ENCODE data around the gene CD209. TPM values are rescaled to one million over a fixed set of nuclear protein-coding genes. Genes with fewer than 3 reads are reported as not detected.
"Not testable (repeated sequence)": the region's sequence is repeated elsewhere in the genome, so short reads cannot be mapped to it uniquely, and the experiment has no call there.

Gene CD209
- total RNA-seq, 2 donors from 2014 or later = not detected

DNA sequence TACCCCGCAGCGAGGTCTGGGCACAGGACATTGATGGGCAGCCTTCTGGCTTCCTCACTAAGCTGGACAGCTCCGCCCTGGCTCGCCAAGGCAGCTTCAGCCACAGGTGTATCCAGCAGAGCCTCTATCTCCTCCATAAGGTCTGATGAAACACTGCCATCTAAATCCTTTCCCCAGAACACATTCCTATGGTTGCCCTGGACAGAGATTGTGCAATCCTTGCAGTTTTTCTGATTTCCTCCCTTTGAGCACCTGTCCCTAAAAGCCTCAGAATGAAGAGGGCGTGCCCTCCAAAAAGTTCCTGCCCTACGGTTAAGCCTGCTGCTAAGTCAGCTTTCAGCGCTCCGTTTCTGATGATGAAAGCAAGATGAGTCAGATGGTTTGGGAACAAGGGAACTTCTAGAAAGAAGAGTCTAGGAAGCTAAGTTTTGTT, 36.7 kb upstream of the CD209 start:
- peaks cover 4% of the 10 kb centered on the region for H3K36me3 Mint-ChIP-seq (ENCODE audit: low read depth)
- no peak overlapping the region for H3K27ac Mint-ChIP-seq
- no peak overlapping the region for H3K4me3 Mint-ChIP-seq
- H3K9me3 ChIP-seq (ENCODE audit: control insufficient read depth, low read length, poor library complexity, severe bottlenecking) = no peaks in the 10 kb centered on the region
- H3K4me1 Mint-ChIP-seq = peaks cover 2% of the 10 kb centered on the region
- no peak for ATAC-seq
- no peak for DNase-seq
- peaks cover 38% of the 10 kb centered on the region for H3K27me3 Mint-ChIP-seq

DNA sequence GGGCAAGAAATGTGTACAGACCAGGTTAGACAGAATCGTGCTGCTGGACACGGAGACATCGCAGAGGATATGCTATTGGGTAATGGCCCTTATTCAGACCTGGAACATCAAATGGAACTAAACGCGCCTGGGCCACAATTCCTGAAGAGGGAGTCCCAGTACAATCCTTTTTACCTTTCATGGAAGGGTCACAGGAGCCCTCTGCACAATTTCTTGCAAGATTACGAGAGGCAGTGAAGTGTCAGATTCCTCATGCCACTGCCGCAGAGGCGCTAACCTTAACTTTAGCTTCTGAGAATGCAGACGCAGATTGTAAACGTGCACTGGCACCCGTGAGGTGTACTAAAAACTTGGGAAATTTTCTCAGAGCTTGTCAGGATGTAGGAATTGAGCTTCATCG, 33.8 kb upstream of the CD209 start:
- ATAC-seq = no peak
- H3K27ac Mint-ChIP-seq = no peak overlapping the region
- DNase-seq = no peak
- no peaks in the 10 kb centered on the region for H3K9me3 ChIP-seq (ENCODE audit: control insufficient read depth, low read length, poor library complexity, severe bottlenecking)
- peaks cover 2% of the 10 kb centered on the region for H3K4me1 Mint-ChIP-seq
- H3K36me3 Mint-ChIP-seq (ENCODE audit: low read depth) = peaks cover 4% of the 10 kb centered on the region
- H3K4me3 Mint-ChIP-seq = no peak overlapping the region
- peaks cover 24% of the 10 kb centered on the region for H3K27me3 Mint-ChIP-seq

DNA sequence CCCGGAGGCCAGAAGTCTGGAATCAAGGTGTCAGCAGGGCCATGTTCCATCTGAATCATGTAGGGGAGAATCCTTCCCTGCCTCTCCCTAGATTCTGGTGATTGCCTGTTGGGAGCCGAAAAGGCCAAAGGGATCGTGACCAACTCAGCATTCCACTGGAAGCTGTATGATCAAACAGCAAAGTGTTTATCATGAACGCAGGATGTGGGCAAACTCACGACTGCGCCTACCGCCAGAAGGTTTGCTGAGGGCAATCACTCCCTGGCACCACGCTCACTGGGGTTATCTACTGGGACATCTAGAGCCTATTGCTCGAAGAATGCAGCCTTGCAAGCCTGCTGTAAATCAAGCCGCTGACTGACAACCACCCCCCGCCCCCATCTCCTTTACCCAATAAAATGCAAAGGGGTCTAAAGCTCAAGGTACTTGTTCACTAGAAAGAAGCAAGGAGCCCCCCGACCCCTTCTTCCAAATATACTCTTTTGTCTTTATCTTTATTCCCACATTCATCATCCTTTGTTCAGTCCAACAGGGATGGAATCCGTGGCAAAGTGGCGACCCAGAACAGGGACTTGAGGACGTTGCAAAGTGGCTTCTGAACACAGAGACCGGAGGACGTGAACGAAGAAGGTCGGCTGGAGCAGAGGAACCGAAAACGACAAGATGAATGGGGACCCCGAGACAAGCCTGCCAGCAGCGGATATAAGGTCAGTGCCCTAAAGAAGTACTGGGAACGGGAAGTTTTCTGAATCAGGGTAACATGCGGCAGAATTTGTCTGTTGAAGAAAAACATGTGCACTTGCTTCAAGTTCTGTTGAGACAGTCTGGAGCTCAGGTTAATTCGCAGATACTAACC, 32.5 kb upstream of the CD209 start:
- no peak for DNase-seq
- H3K36me3 Mint-ChIP-seq (ENCODE audit: low read depth) = peaks cover 4% of the 10 kb centered on the region

DNA sequence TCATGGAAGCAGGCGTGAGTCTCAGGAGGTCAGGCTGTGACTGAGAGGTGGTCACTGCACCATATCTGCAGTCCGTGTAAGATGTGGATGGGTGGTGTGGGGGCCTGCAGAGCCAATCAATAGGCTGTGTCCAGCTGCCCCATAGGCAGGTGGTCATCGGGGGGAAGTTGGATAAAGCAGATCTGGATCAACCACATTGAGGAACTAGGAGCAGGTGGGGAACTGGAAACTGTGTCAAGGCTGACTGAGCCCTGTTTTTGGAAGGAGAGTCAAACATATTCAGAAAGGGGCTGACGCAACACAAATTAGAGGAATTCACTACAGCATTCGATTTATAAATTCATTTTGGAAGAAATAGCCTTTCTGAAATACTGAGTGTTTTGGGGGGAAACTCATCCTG, 30.7 kb upstream of the CD209 start:
- Mint-ChIP-seq H3K27me3 (peaks cover 14% of the 10 kb centered on the region), H3K36me3 (ENCODE audit: low read depth) (peaks cover 2% of the 10 kb centered on the region), H3K27ac (no peak overlapping the region), H3K4me3 (no peak overlapping the region), H3K4me1 (peaks cover 2% of the 10 kb centered on the region)
- no peaks in the 10 kb centered on the region for H3K9me3 ChIP-seq (ENCODE audit: control insufficient read depth, low read length, poor library complexity, severe bottlenecking)
- no peak for ATAC-seq
- no peak for DNase-seq

More for the DNA sequence above, 32.5 kb upstream of the CD209 start:
- H3K9me3 ChIP-seq (ENCODE audit: control insufficient read depth, low read length, poor library complexity, severe bottlenecking) = no peaks in the 10 kb centered on the region
- ATAC-seq = no peak
- Mint-ChIP-seq H3K27me3 (peaks cover 24% of the 10 kb centered on the region), H3K4me1 (peaks cover 2% of the 10 kb centered on the region), H3K27ac (no peak overlapping the region), H3K4me3 (no peak overlapping the region)

DNA sequence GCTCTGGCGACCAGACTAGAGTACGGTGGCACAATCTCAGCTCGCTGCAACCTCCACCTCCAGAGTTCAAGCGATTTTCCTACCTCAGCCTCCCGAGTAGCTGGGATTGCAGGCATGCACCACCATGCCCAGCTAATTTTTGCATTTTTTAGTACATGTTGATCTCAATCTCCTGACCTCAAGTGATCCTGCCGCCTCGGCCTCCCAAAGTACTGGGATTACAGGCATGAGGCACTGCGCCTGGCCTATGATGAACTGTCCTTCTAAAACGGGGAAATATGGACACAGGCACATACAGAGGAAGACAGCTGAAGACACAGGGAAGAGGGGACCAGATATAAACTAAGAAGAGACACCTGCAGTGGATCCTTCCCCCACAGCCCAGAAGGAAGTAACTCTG, 28.4 kb upstream of the CD209 start:
- no peak overlapping the region for H3K4me3 Mint-ChIP-seq
- no peak for ATAC-seq
- H3K27me3 Mint-ChIP-seq = peaks cover 1% of the 10 kb centered on the region
- H3K36me3 Mint-ChIP-seq (ENCODE audit: low read depth) = peaks cover 2% of the 10 kb centered on the region
- no peak overlapping the region for H3K27ac Mint-ChIP-seq
- DNase-seq = no peak
- no peaks in the 10 kb centered on the region for H3K9me3 ChIP-seq (ENCODE audit: control insufficient read depth, low read length, poor library complexity, severe bottlenecking)
- peaks cover 7% of the 10 kb centered on the region for H3K4me1 Mint-ChIP-seq

DNA sequence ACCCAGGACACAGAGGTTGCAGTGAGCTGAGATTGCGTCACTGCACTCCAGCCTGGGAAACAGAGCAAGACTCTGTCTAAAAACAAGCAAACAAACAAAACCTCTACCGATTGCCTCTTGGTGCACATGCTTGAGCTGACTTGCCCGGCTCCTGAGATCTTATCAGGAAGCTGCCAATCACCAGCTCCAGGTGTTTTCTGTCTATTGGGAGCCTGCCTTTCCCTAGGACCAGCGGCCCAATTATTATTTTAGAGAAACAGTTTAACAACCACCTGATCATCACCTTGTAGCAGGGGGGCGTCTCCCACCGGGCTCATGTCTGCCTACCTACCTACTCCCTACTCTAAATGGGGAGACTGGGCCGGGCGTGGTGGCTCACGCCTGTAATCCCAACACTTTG, 26.5 kb upstream of the CD209 start:
- DNase-seq = no peak
- no peak for ATAC-seq
- no peaks in the 10 kb centered on the region for H3K9me3 ChIP-seq (ENCODE audit: control insufficient read depth, low read length, poor library complexity, severe bottlenecking)

DNA sequence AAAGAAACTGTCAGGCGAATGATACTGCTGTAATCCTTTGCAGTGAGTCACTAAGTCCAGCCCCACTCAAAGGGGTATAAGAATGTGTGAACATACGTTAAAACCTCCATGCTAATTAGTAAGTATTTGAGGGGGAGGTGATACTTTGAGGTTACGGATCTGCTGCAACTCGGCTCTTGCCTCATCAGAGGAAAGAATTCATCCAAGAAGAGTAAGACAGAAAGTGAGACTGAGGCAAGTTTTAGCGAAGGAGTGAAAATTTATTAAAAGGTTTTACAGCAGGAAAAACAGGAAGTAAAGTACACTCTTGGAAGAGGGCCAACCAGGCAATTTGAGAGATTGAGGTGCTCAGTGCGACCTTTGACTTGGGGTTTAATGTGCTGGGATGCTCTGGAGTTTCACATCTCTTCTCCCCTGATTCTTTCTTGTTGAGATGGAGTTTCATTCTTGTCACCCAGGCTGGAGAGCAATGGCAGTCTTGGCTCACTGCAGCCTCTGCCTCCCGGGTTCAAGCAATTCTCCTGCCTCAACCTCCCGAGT, 25.5 kb upstream of the CD209 start:
- H3K36me3 Mint-ChIP-seq (ENCODE audit: low read depth) = peaks cover 2% of the 10 kb centered on the region
- H3K9me3 ChIP-seq (ENCODE audit: control insufficient read depth, low read length, poor library complexity, severe bottlenecking) = no peaks in the 10 kb centered on the region
- peaks cover 7% of the 10 kb centered on the region for H3K4me1 Mint-ChIP-seq
- ATAC-seq = peak; percentile 49
- H3K4me3 Mint-ChIP-seq = peak overlapping the region; percentile 68
- H3K27ac Mint-ChIP-seq = peak overlapping the region; percentile 79
- DNase-seq = no peak
- peaks cover 8% of the 10 kb centered on the region for H3K27me3 Mint-ChIP-seq

More for the DNA sequence above, 26.5 kb upstream of the CD209 start:
- no peak overlapping the region for H3K4me3 Mint-ChIP-seq
- H3K36me3 Mint-ChIP-seq (ENCODE audit: low read depth) = peaks cover 2% of the 10 kb centered on the region
- H3K27ac Mint-ChIP-seq = no peak overlapping the region
- H3K27me3 Mint-ChIP-seq = no peaks in the 10 kb centered on the region
- peaks cover 7% of the 10 kb centered on the region for H3K4me1 Mint-ChIP-seq

DNA sequence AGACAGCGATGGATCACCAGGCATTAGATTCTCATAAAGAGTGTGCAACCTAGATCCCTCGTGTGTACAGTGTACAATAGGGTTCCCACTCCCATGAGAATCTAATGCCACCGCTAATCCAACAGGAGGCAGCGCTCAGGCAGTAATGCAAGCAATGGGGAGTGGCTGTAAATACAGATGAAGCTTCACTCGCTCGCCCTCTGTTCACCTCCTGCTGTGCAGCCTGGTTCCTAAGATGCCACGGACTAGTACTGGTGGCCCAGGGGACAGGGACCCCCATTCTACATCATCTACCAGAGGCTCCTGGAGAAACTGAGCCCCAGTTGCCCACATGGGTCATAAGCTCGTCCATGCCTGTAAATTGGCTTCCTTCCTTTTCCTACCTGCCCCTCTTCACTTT, 23.7 kb upstream of the CD209 start:
- no peak for ATAC-seq
- H3K4me1 Mint-ChIP-seq = peaks cover 7% of the 10 kb centered on the region
- peaks cover 4% of the 10 kb centered on the region for H3K36me3 Mint-ChIP-seq (ENCODE audit: low read depth)
- peaks cover 19% of the 10 kb centered on the region for H3K27me3 Mint-ChIP-seq
- no peak for DNase-seq
- H3K4me3 Mint-ChIP-seq = no peak overlapping the region
- H3K27ac Mint-ChIP-seq = no peak overlapping the region
- H3K9me3 ChIP-seq (ENCODE audit: control insufficient read depth, low read length, poor library complexity, severe bottlenecking) = no peaks in the 10 kb centered on the region

DNA sequence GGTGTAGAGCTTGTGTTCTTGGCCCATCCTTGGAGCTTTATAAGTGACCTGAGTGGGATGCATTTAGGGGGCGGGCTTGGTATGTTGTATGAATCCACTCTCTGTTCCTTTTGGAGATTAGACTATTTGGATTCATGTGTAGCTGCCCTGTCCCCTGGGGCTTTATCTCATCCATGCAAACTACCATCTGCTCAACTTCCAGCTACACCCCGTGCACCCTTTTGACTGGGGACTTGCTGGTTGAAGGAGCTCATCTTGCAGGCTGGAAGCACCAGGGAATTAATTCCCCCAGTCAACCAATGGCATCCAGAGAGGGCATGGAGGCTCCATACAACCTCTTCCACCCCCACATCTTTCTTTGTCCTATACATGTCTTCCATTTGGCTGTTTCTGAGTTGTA, 21.8 kb upstream of the CD209 start:
- H3K27ac Mint-ChIP-seq = no peak overlapping the region
- H3K4me1 Mint-ChIP-seq = peaks cover 7% of the 10 kb centered on the region
- ATAC-seq (no peak), DNase-seq (no peak)
- peaks cover 19% of the 10 kb centered on the region for H3K27me3 Mint-ChIP-seq
- no peak overlapping the region for H3K4me3 Mint-ChIP-seq
- peaks cover 4% of the 10 kb centered on the region for H3K36me3 Mint-ChIP-seq (ENCODE audit: low read depth)
- H3K9me3 ChIP-seq (ENCODE audit: control insufficient read depth, low read length, poor library complexity, severe bottlenecking) = no peaks in the 10 kb centered on the region

DNA sequence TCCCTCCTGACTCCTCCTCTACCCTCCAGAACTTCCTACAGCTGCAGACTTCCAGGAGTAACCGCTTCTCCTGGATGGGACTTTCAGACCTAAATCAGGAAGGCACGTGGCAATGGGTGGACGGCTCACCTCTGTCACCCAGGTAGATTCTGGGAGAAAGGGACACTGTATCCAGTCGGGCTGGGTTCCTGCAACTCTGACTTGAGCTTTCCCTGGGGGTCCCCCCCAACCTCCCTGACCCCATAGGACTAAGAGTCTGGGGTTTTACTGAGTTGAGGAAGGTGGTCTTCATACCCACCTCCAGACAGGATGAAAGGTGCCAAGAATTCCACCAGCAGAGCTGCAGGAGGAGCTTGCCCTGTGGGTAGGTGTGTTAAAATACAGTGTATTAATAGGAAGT, 20.2 kb upstream of the CD209 start:
- H3K9me3 ChIP-seq (ENCODE audit: control insufficient read depth, low read length, poor library complexity, severe bottlenecking) = no peaks in the 10 kb centered on the region
- ATAC-seq = no peak
- Mint-ChIP-seq H3K4me3 (no peak overlapping the region), H3K27me3 (peaks cover 25% of the 10 kb centered on the region), H3K36me3 (ENCODE audit: low read depth) (peaks cover 5% of the 10 kb centered on the region), H3K4me1 (peaks cover 6% of the 10 kb centered on the region), H3K27ac (no peak overlapping the region)
- no peak for DNase-seq

DNA sequence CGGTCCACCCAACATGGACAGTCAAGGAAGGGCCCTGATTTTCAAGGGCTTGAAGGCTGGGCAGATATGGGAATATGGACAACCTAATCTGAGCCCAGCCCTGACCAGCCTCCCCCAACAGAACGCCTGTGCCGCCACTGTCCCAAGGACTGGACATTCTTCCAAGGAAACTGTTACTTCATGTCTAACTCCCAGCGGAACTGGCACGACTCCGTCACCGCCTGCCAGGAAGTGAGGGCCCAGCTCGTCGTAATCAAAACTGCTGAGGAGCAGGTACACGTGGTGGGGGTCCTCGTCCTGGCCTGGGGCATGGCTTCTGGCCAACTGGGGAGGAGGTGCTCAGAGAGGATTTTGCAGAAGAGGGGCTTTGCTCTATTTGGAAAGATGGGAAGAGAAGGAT, 19.2 kb upstream of the CD209 start:
- peak overlapping the region; percentile 37 for H3K27ac Mint-ChIP-seq
- peaks cover 5% of the 10 kb centered on the region for H3K4me1 Mint-ChIP-seq

DNA sequence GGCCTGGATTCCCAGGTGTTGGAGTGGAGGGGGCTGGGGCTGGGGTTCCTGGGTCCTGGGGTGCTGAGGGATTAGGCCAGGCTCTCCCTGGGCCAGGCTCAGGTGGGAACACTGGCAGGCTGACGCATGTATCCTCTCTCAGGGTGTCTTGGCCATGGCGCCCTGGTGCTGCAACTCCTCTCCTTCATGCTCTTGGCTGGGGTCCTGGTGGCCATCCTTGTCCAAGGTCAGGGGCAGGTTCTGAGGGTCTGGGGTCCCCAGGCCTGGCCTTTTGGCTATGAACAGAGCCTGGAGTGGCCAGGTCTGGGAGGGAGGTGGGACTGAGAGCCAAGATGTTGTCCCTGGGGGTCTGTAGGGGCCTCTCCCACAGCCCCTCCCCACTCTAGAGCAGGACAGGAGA, 17.7 kb upstream of the CD209 start:
- H3K27me3 Mint-ChIP-seq = peaks cover 25% of the 10 kb centered on the region
- not testable (repeated sequence) for H3K36me3 Mint-ChIP-seq (ENCODE audit: low read depth); H3K27ac Mint-ChIP-seq; H3K9me3 ChIP-seq (ENCODE audit: control insufficient read depth, low read length, poor library complexity, severe bottlenecking); DNase-seq; H3K4me3 Mint-ChIP-seq; ATAC-seq; H3K4me1 Mint-ChIP-seq

More for the DNA sequence above, 19.2 kb upstream of the CD209 start:
- no peaks in the 10 kb centered on the region for H3K9me3 ChIP-seq (ENCODE audit: control insufficient read depth, low read length, poor library complexity, severe bottlenecking)
- ATAC-seq = no peak
- H3K27me3 Mint-ChIP-seq = peaks cover 25% of the 10 kb centered on the region
- DNase-seq = no peak
- no peak overlapping the region for H3K4me3 Mint-ChIP-seq
- H3K36me3 Mint-ChIP-seq (ENCODE audit: low read depth) = peaks cover 5% of the 10 kb centered on the region

DNA sequence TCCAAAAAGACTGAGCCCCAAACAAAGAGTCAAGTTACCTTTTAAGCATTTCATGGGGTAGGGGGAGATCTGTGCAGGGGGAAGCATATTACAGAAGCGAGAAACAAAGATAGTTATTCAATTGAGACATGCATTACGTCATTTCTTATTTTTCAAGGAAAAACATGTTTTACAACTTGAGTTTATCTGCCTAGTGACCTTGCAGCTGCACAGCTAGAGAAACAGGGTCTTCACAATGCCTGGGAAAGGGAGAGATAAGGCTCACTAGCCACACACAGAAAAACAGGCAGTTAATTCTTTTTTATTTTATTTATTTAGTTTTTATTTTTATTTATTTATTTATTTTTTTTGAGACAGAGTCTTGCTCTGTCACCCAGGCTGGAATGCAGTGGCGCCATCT, 16.8 kb upstream of the CD209 start:
- H3K27me3 Mint-ChIP-seq = peaks cover 25% of the 10 kb centered on the region
- not testable (repeated sequence) for H3K27ac Mint-ChIP-seq; ATAC-seq; DNase-seq; H3K9me3 ChIP-seq (ENCODE audit: control insufficient read depth, low read length, poor library complexity, severe bottlenecking); H3K4me1 Mint-ChIP-seq; H3K36me3 Mint-ChIP-seq (ENCODE audit: low read depth); H3K4me3 Mint-ChIP-seq

DNA sequence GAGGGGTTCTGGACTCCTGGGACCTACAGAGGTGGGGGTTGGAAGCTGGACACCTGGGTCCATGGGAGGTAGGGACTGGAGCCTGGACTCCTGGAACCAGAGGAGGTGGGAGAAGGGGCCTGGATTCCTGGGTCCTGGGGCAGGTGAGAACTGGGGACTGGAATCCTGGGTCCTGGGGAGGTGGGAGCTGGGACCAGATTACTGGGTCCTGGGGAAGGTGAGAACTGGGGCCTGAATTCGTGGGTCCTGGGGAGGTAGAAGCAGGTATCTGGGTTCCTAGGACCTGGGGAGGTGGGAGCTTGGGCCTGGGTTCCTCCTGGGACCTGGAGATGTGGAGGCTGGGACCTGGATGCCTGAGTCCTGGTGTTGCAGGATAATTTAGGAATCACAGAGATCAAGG, 16.4 kb upstream of the CD209 start:
- peaks cover 5% of the 10 kb centered on the region for H3K36me3 Mint-ChIP-seq (ENCODE audit: low read depth)
- H3K27ac Mint-ChIP-seq = peak overlapping the region; percentile 46
- ATAC-seq (no peak), DNase-seq (no peak)
- H3K4me1 Mint-ChIP-seq = peaks cover 5% of the 10 kb centered on the region
- H3K9me3 ChIP-seq (ENCODE audit: control insufficient read depth, low read length, poor library complexity, severe bottlenecking) = peaks cover 5% of the 10 kb centered on the region
- H3K27me3 Mint-ChIP-seq = peaks cover 25% of the 10 kb centered on the region
- H3K4me3 Mint-ChIP-seq = no peak overlapping the region

Measured in T-helper 17 cell (primary cell).